HepG2 (cell line): ENCODE data around the gene TOM1L1. TPM values are rescaled to one million over a fixed set of nuclear protein-coding genes. Genes with fewer than 3 reads are reported as not detected.

Experiments
- ATAC-seq: fragments of 200-7000 bp; cut with Tn5 transposase; 3 replicates; pipeline ENCODE4 v1.9.1; 2020; ENCODE audit warnings: mild to moderate bottlenecking, moderate library complexity
- BruUV-seq: library from RNA; stranded (reverse); fragments of 400-500 nt; replicated peaks from 2 replicates; lab custom pipeline; 2021; lab: Mats Ljungman, UMichigan
- CTCF ChIA-PET: fragments of 300-600 bp; formaldehyde crosslinking; extraction: SDS; loops from one replicate; lab custom pipeline; 2021; ENCODE audit warnings: low total read pairs, inconsistent platforms, low intra/inter-chr PET ratio; lab: Yijun Ruan, JAX
- POLR2A ChIA-PET: fragments of 350-600 bp; sonication (Branson Sonifier 250); formaldehyde crosslinking; loops from one replicate; lab custom pipeline; 2020; ENCODE audit warnings: antibody characterized with exemption, inconsistent platforms; lab: Yijun Ruan, JAX
- DNase-seq: peaks from one replicate; pipeline ENCODE4 v3.0.0-alpha.2; 2015; ENCODE audit warnings: low spot score
- FAIRE-seq: peaks from 3 replicates; lab custom pipeline; 2011; peaks lifted over from hg19 to GRCh38; lab: Jason Lieb, UNC
- H2AFZ ChIP-seq: one replicate; pipeline ENCODE4 v1.6.1; 2011; ENCODE audit warnings: low read length, inconsistent platforms
- H3K27ac ChIP-seq: fragments of 300-600 bp; 3 replicates; pipeline ENCODE4 v1.8.0; 2011; ENCODE audit warnings: mixed run types, mild to moderate bottlenecking, mixed read lengths, low read length, inconsistent platforms; ENCODE audit not compliant: insufficient read depth; ENCODE audit errors: extremely low read length
- H3K27me3 ChIP-seq, 2 experiments: fragments of 200-600 bp in 1 of 2; 2 replicates in 1 of 2; 3 replicates in 1 of 2; pipeline versions ENCODE4 v1.6.0 to v1.8.0; 2011; ENCODE audit warnings: low read length in 2 of 2, mild to moderate bottlenecking in 2 of 2, moderate library complexity in 2 of 2, inconsistent platforms in 1 of 2; ENCODE audit not compliant: insufficient read depth in 2 of 2, control insufficient read depth in 1 of 2
- H3K36me3 ChIP-seq, 2 experiments: fragments of 200-600 bp in 1 of 2; replicated peaks in 1 of 2; 2 replicates in 1 of 2; 3 replicates in 1 of 2; pipeline versions ENCODE4 v1.5.1 to v1.8.0; 2011; ENCODE audit warnings: low read length in 2 of 2, inconsistent platforms in 1 of 2; ENCODE audit not compliant: insufficient read depth in 2 of 2, control insufficient read depth in 1 of 2
- H3K4me1 ChIP-seq: 2 replicates; pipeline ENCODE4 v1.5.1; 2012; ENCODE audit warnings: low read length, inconsistent platforms; ENCODE audit not compliant: insufficient read depth
- H3K4me2 ChIP-seq: 2 replicates; pipeline ENCODE4 v1.6.0; 2011; ENCODE audit warnings: low read depth, low read length, inconsistent platforms
- H3K4me3 ChIP-seq, 3 experiments: fragments of 200-600 bp in 1 of 3; sonication (generic), shearing (Covaris generic) in 1 of 3; replicated peaks in 1 of 3; 2 replicates each; pipeline ENCODE4 v1.5.1; 2011 to 2016; ENCODE audit warnings: low read length in 3 of 3, inconsistent platforms in 2 of 3, low read depth in 2 of 3, mild to moderate bottlenecking in 2 of 3, control low read depth in 1 of 3, mixed read lengths in 1 of 3; ENCODE audit not compliant: insufficient read depth in 1 of 3
- H3K79me2 ChIP-seq: one replicate; pipeline ENCODE4 v1.6.1; 2011; ENCODE audit warnings: low read length, inconsistent platforms; ENCODE audit not compliant: insufficient read depth
- H3K9ac ChIP-seq: 2 replicates; pipeline ENCODE4 v1.6.0; 2011; ENCODE audit warnings: mild to moderate bottlenecking, low read depth, low read length, inconsistent platforms; ENCODE audit not compliant: insufficient read depth
- H3K9me3 ChIP-seq: 2 replicates; pipeline ENCODE4 v1.5.1; 2012; ENCODE audit warnings: mild to moderate bottlenecking, low read length
- H4K20me1 ChIP-seq: 2 replicates; pipeline ENCODE4 v1.6.0; 2011; ENCODE audit warnings: inconsistent platforms, mild to moderate bottlenecking, low read length, moderate library complexity; ENCODE audit not compliant: insufficient read depth
- GLI4 ChIP-seq: sonication (generic); formaldehyde crosslinking; IDR thresholded peaks from 2 replicates; pipeline ENCODE4 v1.5.1; 2020; ENCODE audit warnings: missing genetic modification reagents, mild to moderate bottlenecking, moderate library complexity, borderline replicate concordance
- GMEB2 ChIP-seq: IDR thresholded peaks from 2 replicates; pipeline ENCODE4 v1.6.1; 2016; ENCODE audit warnings: missing biosample characterization, missing genetic modification reagents, low read depth
- GTF2F1 ChIP-seq: fragments of 150-350 bp; IDR thresholded peaks from 2 replicates; pipeline ENCODE4 v1.6.1; 2014; ENCODE audit warnings: low read length
- HMGXB3 ChIP-seq: sonication (generic); formaldehyde crosslinking; IDR thresholded peaks from 2 replicates; pipeline ENCODE4 v1.4.0; 2020; ENCODE audit warnings: missing genetic modification reagents, borderline replicate concordance
- HNRNPH1 ChIP-seq: fragments of 200-400 bp; formaldehyde crosslinking; optimal IDR thresholded peaks from 2 replicates; pipeline ENCODE3; 2017; ENCODE audit warnings: mild to moderate bottlenecking, low read depth, low read length
- HNRNPK ChIP-seq: fragments of 200-400 bp; formaldehyde crosslinking; IDR thresholded peaks from 2 replicates; pipeline ENCODE4 v1.6.1; 2018; ENCODE audit warnings: low read length, low read depth, moderate library complexity, mild to moderate bottlenecking; ENCODE audit not compliant: poor library complexity, severe bottlenecking
- MYNN ChIP-seq: sonication (generic); formaldehyde crosslinking; IDR thresholded peaks from 2 replicates; pipeline ENCODE4 v1.4.0; 2020; ENCODE audit warnings: mild to moderate bottlenecking, low read depth, missing genetic modification reagents
- NFRKB ChIP-seq: fragments of 450-650 bp; IDR thresholded peaks from 2 replicates; pipeline ENCODE4 v1.6.1; 2017
- SPEN ChIP-seq: sonication (generic); formaldehyde crosslinking; IDR thresholded peaks from 2 replicates; pipeline ENCODE4 v1.5.1; 2020; ENCODE audit warnings: low read depth, mild to moderate bottlenecking, missing genetic modification reagents
- SUZ12 ChIP-seq: fragments of 150-350 bp; IDR thresholded peaks from 2 replicates; pipeline ENCODE4 v1.6.1; 2014; ENCODE audit warnings: low read depth, low read length
- ZBTB21 ChIP-seq: sonication (generic); formaldehyde crosslinking; IDR thresholded peaks from 2 replicates; pipeline ENCODE4 v1.4.0; 2020; ENCODE audit warnings: missing genetic modification reagents
- ZBTB42 ChIP-seq: sonication (generic); formaldehyde crosslinking; IDR thresholded peaks from 2 replicates; pipeline ENCODE4 v1.5.0; 2020; ENCODE audit warnings: mild to moderate bottlenecking, missing genetic modification reagents
- ZNF180 ChIP-seq: sonication (generic); formaldehyde crosslinking; IDR thresholded peaks from 2 replicates; pipeline ENCODE4 v1.4.0; 2020; ENCODE audit warnings: low read depth, missing genetic modification reagents, borderline replicate concordance
- ZNF460 ChIP-seq: sonication (generic); formaldehyde crosslinking; IDR thresholded peaks from 2 replicates; pipeline ENCODE4 v1.5.1; 2020; ENCODE audit warnings: missing genetic modification reagents, mild to moderate bottlenecking, borderline replicate concordance
- WGBS: methylation state at CpG from one replicate; pipeline ENCODE4 v1.1.6; 2017; ENCODE audit warnings: low lambda C conversion rate; 5-methylcytosine and 5-hydroxymethylcytosine counted together
- in situ Hi-C: cut with HindIII; loops from 2 replicates; pipeline ENCODE4 v1.10.0; 2017; ENCODE audit warnings: low pct_unique_long_range_greater_than_20kb; ENCODE audit not compliant: extremely low pct_ligation_motif_present
- intact Hi-C: fragments of 100-400 bp; cut with micrococcal nuclease; formaldehyde crosslinking; loops from one replicate; pipeline ENCODE4 v1.10.0; 2022; ENCODE audit not compliant: unreplicated experiment
- polyA plus RNA-seq, 8 experiments: library from polyadenylated mRNA; depleted of rRNA in 3 of 8; stranded (reverse) in 7 of 8; unstranded in 1 of 8; fragments of >200 nt; fragmentation: Illumina TruSeq in 4 of 8; extraction: Trizol in 4 of 8; gene quantifications; 2 replicates each; pipeline versions ENCODE4 v1.2.1 to v1.2.3, GENCODE V29; 2011 to 2016; ENCODE audit warnings: low read depth in 4 of 8, missing spikeins in 1 of 8, mixed read lengths in 1 of 8; ENCODE audit not compliant: insufficient read depth in 1 of 8
- total RNA-seq, 5 experiments: library from RNA; depleted of rRNA; stranded (reverse); fragments of >200 nt; fragmentation: Illumina TruSeq; extraction: Trizol; gene quantifications; 2 replicates each; pipeline ENCODE4 v1.2.3, GENCODE V29; 2016; ENCODE audit warnings: low read depth in 1 of 5

TOM1L1 gene
- total and polyA plus RNA-seq, 2 of the 13 experiments (the other 11 are each of a cell fraction or from before 2014, with no cell fraction given) = 45.3 to 51.3 TPM

- CTCF ChIA-PET = no interaction called here
- no peak overlapping the region for H3K4me3 ChIP-seq
- ATAC-seq (no peak), FAIRE-seq (no peak), DNase-seq (no peak)
- no peaks in the 10 kb centered on the region; a peak in 1 of 5 replicates for H3K27me3 ChIP-seq
- TF ChIP-seq ZNF460 (CRISPR knock-in tag) (no peak), MYNN (CRISPR knock-in tag) (no peak), HNRNPH1 (no peak), ZNF180 (no peak), GMEB2 (CRISPR knock-in tag) (no peak), ZBTB21 (CRISPR knock-in tag) (no peak), GTF2F1 (no peak), SUZ12 (no peak), HMGXB3 (CRISPR knock-in tag) (no peak), ZBTB42 (CRISPR knock-in tag) (no peak), SPEN (no peak), GLI4 (CRISPR knock-in tag) (no peak), HNRNPK (no peak), NFRKB (no peak)
- 14% methylated on average over 2 of the region's 2 CpGs for WGBS
- in situ Hi-C loops = loop anchor here (25.0 kb wide), 2 partner anchors 947 to 1847 kb away; no protein-coding TSS in a partner anchor
- H3K9me3 ChIP-seq = no peaks in the 10 kb centered on the region
- POLR2A ChIA-PET = no interaction called here
- no peaks in the 10 kb centered on the region for H4K20me1 ChIP-seq
- no peak overlapping the region for H2AFZ ChIP-seq
- intact Hi-C loops = no loop called here
- no peaks in the 10 kb centered on the region for H3K79me2 ChIP-seq
- H3K36me3 ChIP-seq = no peaks in the 10 kb centered on the region
- no peak overlapping the region for H3K9ac ChIP-seq
- no peaks in the 10 kb centered on the region for H3K4me1 ChIP-seq
- no TSS peak for BruUV-seq
- H3K4me2 ChIP-seq = no peak overlapping the region
- H3K27ac ChIP-seq = no peak overlapping the region
These were observed 16.7 kb upstream of the TOM1L1 start for GRCh38 chr17:54883939-54884338.
